H1 (cell line): Measurements from ENCODE around the gene FLVCR2. TPM values are rescaled to one million over a fixed set of nuclear protein-coding genes. Genes with fewer than 3 reads are reported as not detected.

Experiments used
- CTCF ChIA-PET: fragments of 300-600 bp; sonication (Branson Sonifier 250); formaldehyde crosslinking; loops from one replicate; lab custom pipeline; 2021; ENCODE audit not compliant: partially characterized antibody; lab: Charles Lee
- POLR2A ChIA-PET: fragments of 300-600 bp; sonication (Branson Sonifier 250); formaldehyde crosslinking; loops from one replicate; lab custom pipeline; 2021; ENCODE audit warnings: inconsistent platforms; ENCODE audit not compliant: partially characterized antibody; lab: Charles Lee
- DNase-seq, 2 experiments: peaks; one replicate each; pipeline versions ENCODE4 v3.0.0 to v3.0.0-alpha.2; 2010 to 2022; ENCODE audit warnings: low spot score in 2 of 2, low read depth in 1 of 2, mixed read lengths in 1 of 2
- FAIRE-seq: peaks from 2 replicates; lab custom pipeline; 2011; peaks lifted over from hg19 to GRCh38; lab: Jason Lieb, UNC
- H2AFZ ChIP-seq: 2 replicates; pipeline ENCODE4 v1.8.1; 2012; ENCODE audit warnings: low read length, inconsistent platforms
- H2AK5ac ChIP-seq: 2 replicates; pipeline ENCODE4 v1.6.1; 2013; ENCODE audit warnings: low read depth, low read length
- H2BK120ac ChIP-seq: replicated peaks from 2 replicates; pipeline ENCODE3; 2013; ENCODE audit warnings: low read depth, low read length, inconsistent platforms
- H2BK12ac ChIP-seq: 2 replicates; pipeline ENCODE4 v1.6.1; 2013; ENCODE audit warnings: low read depth, low read length
- H2BK15ac ChIP-seq: 2 replicates; pipeline ENCODE4 v1.6.1; 2013; ENCODE audit warnings: low read length
- H2BK20ac ChIP-seq: 2 replicates; pipeline ENCODE4 v1.6.1; 2013; ENCODE audit warnings: low read length
- H2BK5ac ChIP-seq: 2 replicates; pipeline ENCODE4 v1.6.1; 2013; ENCODE audit warnings: low read depth, low read length
- H3K14ac ChIP-seq: 2 replicates; pipeline ENCODE4 v1.6.1; 2013; ENCODE audit warnings: inconsistent platforms; ENCODE audit not compliant: insufficient read length
- H3K18ac ChIP-seq: 2 replicates; pipeline ENCODE4 v1.6.1; 2013; ENCODE audit warnings: low read length; ENCODE audit errors: extremely low read depth
- H3K23ac ChIP-seq: 2 replicates; pipeline ENCODE4 v1.6.1; 2013; ENCODE audit warnings: inconsistent platforms; ENCODE audit not compliant: insufficient read length
- H3K23me2 ChIP-seq: 2 replicates; pipeline ENCODE4 v1.6.1; 2013; ENCODE audit warnings: low read depth, low read length
- H3K27ac ChIP-seq: 2 replicates; pipeline ENCODE4 v1.6.1; 2011; ENCODE audit warnings: low read depth, low read length, inconsistent platforms
- H3K27me3 ChIP-seq, 4 experiments: replicated peaks in 1 of 4; 1 replicate in 1 of 4; 2 replicates in 3 of 4; pipeline versions ENCODE4 v1.6.1 to v1.8.1; 2011 to 2013; ENCODE audit warnings: low read length in 3 of 4, mild to moderate bottlenecking in 3 of 4, inconsistent platforms in 2 of 4, mixed read lengths in 2 of 4, moderate library complexity in 1 of 4; ENCODE audit not compliant: control insufficient read depth in 3 of 4, insufficient read depth in 3 of 4; ENCODE audit errors: extremely low read depth in 1 of 4
- H3K36me3 ChIP-seq, 4 experiments: 2 replicates each; pipeline versions ENCODE4 v1.6.1 to v1.8.1; 2011 to 2013; ENCODE audit warnings: mild to moderate bottlenecking in 4 of 4, low read length in 3 of 4, moderate library complexity in 2 of 4, control low read depth in 1 of 4, inconsistent platforms in 1 of 4; ENCODE audit not compliant: insufficient read depth in 4 of 4, control insufficient read depth in 2 of 4
- H3K4ac ChIP-seq: replicated peaks from 2 replicates; pipeline ENCODE3; 2013; ENCODE audit warnings: low read length, low read depth, mixed read lengths, inconsistent platforms; ENCODE audit not compliant: insufficient read length
- H3K4me1 ChIP-seq, 4 experiments: replicated peaks in 1 of 4; 1 replicate in 1 of 4; 2 replicates in 3 of 4; pipeline versions ENCODE4 v1.6.1 to v1.8.1; 2011 to 2013; ENCODE audit warnings: low read length in 3 of 4, inconsistent platforms in 2 of 4, mixed read lengths in 1 of 4; ENCODE audit not compliant: insufficient read depth in 4 of 4, control insufficient read depth in 3 of 4
- H3K4me2 ChIP-seq, 2 experiments: 2 replicates each; pipeline versions ENCODE4 v1.6.1 to v1.8.1; 2011 to 2013; ENCODE audit warnings: low read depth in 2 of 2, low read length in 2 of 2, control low read depth in 1 of 2, inconsistent platforms in 1 of 2, mild to moderate bottlenecking in 1 of 2; ENCODE audit not compliant: insufficient read depth in 1 of 2
- H3K4me3 ChIP-seq, 4 experiments: fragments of 200-600, 300-600 bp in 1 of 4; sonication (generic), shearing (Covaris generic), sonication (Bioruptor Twin) in 1 of 4; 2 replicates each; pipeline versions ENCODE4 v1.5.1 to v1.8.1; 2011 to 2016; ENCODE audit warnings: low read length in 4 of 4, low read depth in 3 of 4, control low read depth in 2 of 4, inconsistent platforms in 2 of 4, mild to moderate bottlenecking in 2 of 4, mixed read lengths in 1 of 4, moderate library complexity in 1 of 4; ENCODE audit not compliant: insufficient read depth in 2 of 4; ENCODE audit errors: extremely low read depth in 1 of 4
- H3K56ac ChIP-seq: replicated peaks from 2 replicates; pipeline ENCODE3; 2013; ENCODE audit warnings: low read depth, mild to moderate bottlenecking, mixed read lengths, low read length, inconsistent platforms; ENCODE audit not compliant: insufficient read length
- H3K79me1 ChIP-seq: 2 replicates; pipeline ENCODE4 v1.6.1; 2013; ENCODE audit warnings: low read depth, low read length, control low read depth
- H3K79me2 ChIP-seq, 2 experiments: 2 replicates each; pipeline versions ENCODE4 v1.6.1 to v1.8.1; 2012 to 2013; ENCODE audit warnings: low read length in 2 of 2, mild to moderate bottlenecking in 2 of 2, inconsistent platforms in 1 of 2; ENCODE audit not compliant: insufficient read depth in 2 of 2, control insufficient read depth in 1 of 2
- H3K9ac ChIP-seq, 4 experiments: replicated peaks in 1 of 4; 1 replicate in 1 of 4; 2 replicates in 3 of 4; pipeline versions ENCODE4 v1.6.1 to v1.8.1; 2011 to 2013; ENCODE audit warnings: low read depth in 3 of 4, low read length in 3 of 4, control low read depth in 2 of 4, mild to moderate bottlenecking in 2 of 4, moderate library complexity in 2 of 4, inconsistent platforms in 1 of 4; ENCODE audit errors: extremely low read depth in 1 of 4
- H3K9me3 ChIP-seq, 2 experiments: 2 replicates each; pipeline versions ENCODE4 v1.6.1 to v1.8.1; 2012 to 2013; ENCODE audit warnings: mild to moderate bottlenecking in 2 of 2, moderate library complexity in 2 of 2, control low read depth in 1 of 2, inconsistent platforms in 1 of 2, low read depth in 1 of 2, low read length in 1 of 2, mixed read lengths in 1 of 2; ENCODE audit not compliant: insufficient read depth in 2 of 2
- H4K20me1 ChIP-seq, 2 experiments: replicated peaks in 1 of 2; 2 replicates each; pipeline versions ENCODE3 to v1.8.1; 2011 to 2013; ENCODE audit warnings: inconsistent platforms in 2 of 2, low read length in 2 of 2, mild to moderate bottlenecking in 1 of 2; ENCODE audit not compliant: insufficient read depth in 2 of 2, control insufficient read depth in 1 of 2
- H4K5ac ChIP-seq: 2 replicates; pipeline ENCODE4 v1.6.1; 2013; ENCODE audit warnings: low read length, low read depth, mixed read lengths, inconsistent platforms; ENCODE audit not compliant: insufficient read length
- H4K8ac ChIP-seq: 2 replicates; pipeline ENCODE4 v1.8.0; 2013; ENCODE audit warnings: mild to moderate bottlenecking, moderate library complexity, low read length, inconsistent platforms; ENCODE audit not compliant: insufficient read depth; ENCODE audit errors: extremely low read depth
- H4K91ac ChIP-seq: replicated peaks from 2 replicates; pipeline ENCODE3; 2013; ENCODE audit warnings: low read length, mixed read lengths, inconsistent platforms; ENCODE audit not compliant: insufficient read length
- BRCA1 ChIP-seq: IDR thresholded peaks from 2 replicates; pipeline ENCODE4 v1.6.1; 2012; ENCODE audit warnings: low read depth, low read length, improper control_type of control experiment
- PHF8 ChIP-seq: fragments of 200-600 bp; sonication (generic); conservative IDR thresholded peaks from 2 replicates; pipeline ENCODE4 v1.7.1; 2012; ENCODE audit warnings: low read depth, mild to moderate bottlenecking, inconsistent platforms, low read length, moderate library complexity
- SIX5 ChIP-seq: IDR thresholded peaks from 2 replicates; pipeline ENCODE4 v1.6.1; 2011; ENCODE audit warnings: mild to moderate bottlenecking, low read depth, low read length
- SUZ12 ChIP-seq: fragments of 200-600 bp; sonication (generic); IDR thresholded peaks from 2 replicates; pipeline ENCODE4 v1.6.1; 2012; ENCODE audit warnings: mild to moderate bottlenecking, inconsistent platforms, low read length, moderate library complexity, mixed read lengths
- WGBS, 2 experiments: shearing (Covaris generic) in 1 of 2; methylation state at CpG; one replicate each; pipeline versions ENCODE4 v1.1.6 to v1.1.7; 2013 to 2015; ENCODE audit warnings: low lambda C conversion rate in 2 of 2, mixed read lengths in 2 of 2, inconsistent platforms in 1 of 2, low coverage in 1 of 2, missing lambda C conversion rate in 1 of 2; ENCODE audit not compliant: insufficient replicate concordance in 2 of 2, insufficient coverage in 1 of 2, insufficient read length in 1 of 2; ENCODE audit errors: extremely low coverage in 1 of 2, missing lambda C conversion rate in 1 of 2; 5-methylcytosine and 5-hydroxymethylcytosine counted together
- polyA plus RNA-seq, 7 experiments: library from polyadenylated mRNA; depleted of rRNA in 3 of 7; stranded (reverse) in 5 of 7; unstranded in 2 of 7; fragments of >200 nt in 5 of 7; fragments of 200-250 nt in 2 of 7; gene quantifications; 1 replicate in 5 of 7; 2 replicates in 1 of 7; 4 replicates in 1 of 7; pipeline versions ENCODE4 v1.2.1 to v1.2.3, GENCODE V29; 2011 to 2013; ENCODE audit warnings: missing spikeins in 2 of 7, mixed read lengths in 2 of 7
- total RNA-seq: library from RNA; stranded (reverse); fragmentation: NEBNext Ultra II Directional; extraction: Animal tissue kit (Norgen Biotek cat#: 25700); gene quantifications from 2 replicates; pipeline ENCODE4 v1.2.1, GENCODE V29; 2021

Gene FLVCR2
- total and polyA plus RNA-seq, 2 of the 8 experiments (the other 6 are each of a cell fraction or from before 2014, with no cell fraction given): 7.1 to 8.2 TPM

DNA sequence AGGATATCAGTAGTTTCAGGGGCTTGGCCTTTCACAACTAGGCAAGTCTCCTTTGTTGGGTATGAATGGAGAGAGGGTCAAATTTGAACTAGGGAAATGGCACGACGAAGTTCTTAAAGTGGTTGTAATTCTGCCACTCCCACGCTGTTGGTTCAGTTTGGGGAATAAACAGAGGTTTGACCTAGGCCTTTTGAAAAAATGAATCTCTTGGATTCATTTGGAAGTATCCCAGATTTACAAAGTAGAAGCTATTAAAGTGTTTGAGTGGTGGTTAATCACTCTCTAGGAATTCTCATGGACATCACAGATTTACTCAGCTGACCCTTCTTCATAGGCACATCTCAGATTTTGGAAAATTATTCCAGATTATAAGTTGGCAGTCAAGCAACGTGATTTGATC lies 41.3 kb upstream of the FLVCR2 start:
- Histone ChIP-seq H2BK20ac (no peak overlapping the region), H2AK5ac (no peak overlapping the region)
- CTCF ChIA-PET: interaction anchor here (1.5 kb wide), 1 partner anchor 40 kb away, joined by 4 read pairs; no protein-coding TSS in a partner anchor

More for the DNA sequence above, 41.3 kb upstream of the FLVCR2 start:
- no peaks in the 10 kb centered on the region for H3K9me3 ChIP-seq
- POLR2A ChIA-PET: no interaction called here
- no peaks in the 10 kb centered on the region for H3K27me3 ChIP-seq
- no peak overlapping the region for H2BK15ac ChIP-seq
- H3K36me3 ChIP-seq: no peaks in the 10 kb centered on the region
- H4K91ac ChIP-seq: no peak overlapping the region
- WGBS, 2 experiments: 98% methylated on average over 4 of the region's 4 CpGs; no CpG with 5 or more reads in 1 of the 2 experiments
- H3K23me2 ChIP-seq: no peaks in the 10 kb centered on the region
- H3K4me2 ChIP-seq: no peak overlapping the region
- H3K9ac ChIP-seq: no peak overlapping the region
- peaks cover 0 to 3% (median 1%) of the 10 kb centered on the region in 4 experiments; a peak in 2 of 7 replicates for H3K4me1 ChIP-seq
- H3K23ac ChIP-seq: no peak overlapping the region
- no peaks in the 10 kb centered on the region for H3K79me1 ChIP-seq
- no peak overlapping the region for H2AFZ ChIP-seq
- H4K5ac ChIP-seq: no peak overlapping the region
- no peak overlapping the region for H2BK12ac ChIP-seq
- no peak overlapping the region for H3K18ac ChIP-seq
- no peak overlapping the region for H3K27ac ChIP-seq
- no peak overlapping the region for H4K8ac ChIP-seq
- no peak overlapping the region for H3K4ac ChIP-seq
- TF ChIP-seq SIX5 (no peak), SUZ12 (no peak), BRCA1 (no peak), PHF8 (no peak)
- TF ChIP-seq, all 59 proteins: peak for 0
- Histone ChIP-seq H4K20me1 (no peaks in the 10 kb centered on the region), H3K14ac (no peak overlapping the region), H3K79me2 (no peaks in the 10 kb centered on the region), H3K4me3 (no peak overlapping the region), H2BK5ac (no peak overlapping the region), H3K56ac (no peak overlapping the region), H2BK120ac (no peak overlapping the region)
- FAIRE-seq (no peak), DNase-seq (no peak)
